SHP77 (cell line): ENCODE measurements around the gene PLPPR1.
"Not testable (repeated sequence)": the region's sequence is repeated elsewhere in the genome, so short reads cannot be mapped to it uniquely, and the experiment has no call there.

ENCODE experiments used
- DNase-seq, 2 experiments: peaks; one replicate each; lab custom pipeline; 2025; lab: John Stamatoyannopoulos, UW

The PLPPR1 gene

GRCh38 chr9:101291043-101291442, 262.5 kb downstream of the PLPPR1 start:
- DNase-seq = not testable (repeated sequence)

GRCh38 chr9:101299901-101300300, 271.4 kb downstream of the PLPPR1 start:
- DNase-seq = no peak

- DNase-seq = no peak
These were observed 278.5 kb downstream of the PLPPR1 start for GRCh38 chr9:101307051-101307450.

- DNase-seq = no peak
These were observed 279.1 kb downstream of the PLPPR1 start for GRCh38 chr9:101307524-101308213.

- DNase-seq = no peak
These were observed 280.6 kb downstream of the PLPPR1 start for GRCh38 chr9:101309139-101309538.

- DNase-seq = no peak
These were observed 282.7 kb downstream of the PLPPR1 start for GRCh38 chr9:101311191-101311590.

GRCh38 chr9:101311758-101312420, 283.4 kb downstream of the PLPPR1 start:
- DNase-seq = peak; percentile 66 to 70

GRCh38 chr9:101312661-101313060, 284.1 kb downstream of the PLPPR1 start:
- DNase-seq = no peak

GRCh38 chr9:101315112-101315450, 286.6 kb downstream of the PLPPR1 start:
- no peak for DNase-seq

GRCh38 chr9:101317735-101318134, 289.2 kb downstream of the PLPPR1 start:
- DNase-seq = no peak

- no peak for DNase-seq
These were observed 294.6 kb downstream of the PLPPR1 start for GRCh38 chr9:101323129-101323528.

- DNase-seq = no peak
These were observed 295.8 kb downstream of the PLPPR1 start for GRCh38 chr9:101324245-101324804.

- no peak for DNase-seq
These were observed 296.5 kb downstream of the PLPPR1 start for GRCh38 chr9:101325053-101325452.

- DNase-seq = no peak
These were observed 297.5 kb downstream of the PLPPR1 start for GRCh38 chr9:101326035-101326434.

- DNase-seq = peak; percentile 46 to 47
These were observed 298.0 kb downstream of the PLPPR1 start for GRCh38 chr9:101326501-101326900.

GRCh38 chr9:101327422-101327909, 298.9 kb downstream of the PLPPR1 start:
- DNase-seq = not testable (repeated sequence)

- DNase-seq = no peak
These were observed 303.8 kb downstream of the PLPPR1 start for GRCh38 chr9:101332362-101332761.

GRCh38 chr9:101333490-101333889, 305.0 kb downstream of the PLPPR1 start:
- no peak for DNase-seq

GRCh38 chr9:101333926-101334702, 305.6 kb downstream of the PLPPR1 start:
- DNase-seq = no peak

- DNase-seq = no peak
These were observed 307.6 kb downstream of the PLPPR1 start for GRCh38 chr9:101336091-101336490.

- DNase-seq = no peak
These were observed 308.7 kb downstream of the PLPPR1 start for GRCh38 chr9:101337237-101337636.

GRCh38 chr9:101341958-101342357, 313.4 kb downstream of the PLPPR1 start:
- no peak for DNase-seq
